ENCODE data around the gene TDRD6. TPM values are rescaled to one million over a fixed set of nuclear protein-coding genes. Genes with fewer than 3 reads are reported as not detected.

TDRD6 gene
- total and polyA plus RNA-seq, 5 donors from 2014 or later: not detected

DNA sequence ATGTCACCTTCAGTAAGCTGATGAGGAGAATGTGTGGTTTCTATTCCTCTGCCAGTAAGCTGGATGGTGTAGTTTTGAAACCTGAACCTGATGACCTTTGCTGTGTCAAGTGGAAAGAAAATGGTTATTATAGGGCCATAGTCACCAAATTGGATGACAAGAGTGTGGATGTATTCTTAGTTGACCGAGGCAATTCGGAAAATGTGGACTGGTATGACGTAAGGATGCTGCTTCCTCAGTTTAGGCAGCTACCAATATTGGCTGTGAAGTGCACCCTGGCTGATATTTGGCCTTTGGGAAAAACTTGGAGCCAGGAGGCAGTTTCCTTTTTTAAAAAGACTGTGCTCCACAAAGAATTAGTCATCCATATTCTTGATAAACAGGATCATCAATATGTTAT is 2.0 kb downstream of the TDRD6 start:
- Mint-ChIP-seq H3K27ac (no peak overlapping the region), H3K4me3 (no peak overlapping the region), H3K4me1 (no peaks in the 10 kb centered on the region), H3K9me3 (peaks cover 0 to 2% (median 0%) of the 10 kb centered on the region in 7 donors), H3K27me3 (no peaks in the 10 kb centered on the region), H3K36me3 (no peaks in the 10 kb centered on the region)
- no peak for DNase-seq
- H3K36me3 ChIP-seq (ENCODE audit: control insufficient read depth, insufficient read depth, low read length): no peaks in the 10 kb centered on the region
- no peaks in the 10 kb centered on the region for H3K27me3 ChIP-seq (ENCODE audit: control insufficient read depth, insufficient read depth, low read length)
- no peak for ATAC-seq (ENCODE audit: low read depth in 2 of 2)
- H3K4me1 ChIP-seq (ENCODE audit: control insufficient read depth, insufficient read depth, low read length, poor library complexity, severe bottlenecking): no peaks in the 10 kb centered on the region
- H3K9me3 ChIP-seq (ENCODE audit: control insufficient read depth in 2 of 2, low read length in 2 of 2): no peaks in the 10 kb centered on the region
- H3K27ac ChIP-seq (ENCODE audit: insufficient read depth, low read length, poor library complexity, severe bottlenecking): no peak overlapping the region
- no peak overlapping the region for H3K4me3 ChIP-seq (ENCODE audit: low read depth, low read length)

DNA sequence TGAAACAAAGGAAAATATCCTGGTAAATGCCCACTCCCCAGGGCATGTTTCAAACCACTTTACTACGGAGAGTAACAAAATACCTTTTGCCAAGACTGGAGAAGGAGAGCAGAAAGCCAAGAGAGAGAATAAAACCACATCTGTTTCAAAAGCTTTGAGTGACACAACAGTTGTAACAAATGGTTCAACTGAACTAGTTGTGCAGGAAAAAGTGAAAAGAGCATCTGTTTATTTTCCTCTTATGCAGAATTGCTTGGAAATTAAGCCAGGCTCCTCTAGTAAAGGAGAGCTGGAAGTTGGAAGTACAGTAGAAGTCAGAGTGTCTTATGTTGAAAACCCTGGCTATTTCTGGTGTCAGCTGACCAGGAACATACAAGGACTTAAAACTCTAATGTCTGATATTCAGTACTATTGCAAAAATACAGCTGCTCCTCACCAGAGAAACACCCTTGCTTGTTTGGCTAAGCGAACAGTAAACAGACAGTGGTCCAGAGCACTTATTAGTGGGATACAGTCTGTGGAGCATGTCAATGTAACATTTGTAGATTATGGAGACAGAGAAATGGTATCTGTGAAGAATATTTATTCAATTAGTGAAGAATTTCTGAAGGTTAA is 2.6 kb downstream of the TDRD6 start:
- H3K27ac ChIP-seq (ENCODE audit: insufficient read depth, low read length, poor library complexity, severe bottlenecking): no peak overlapping the region
- DNase-seq (no peak), ATAC-seq (ENCODE audit: low read depth in 2 of 2) (no peak)
- H3K4me3 Mint-ChIP-seq: no peak overlapping the region
- no peaks in the 10 kb centered on the region for H3K9me3 ChIP-seq (ENCODE audit: control insufficient read depth in 2 of 2, low read length in 2 of 2)
- H3K9me3 Mint-ChIP-seq: peaks cover 0 to 2% (median 0%) of the 10 kb centered on the region in 7 donors
- H3K4me1 ChIP-seq (ENCODE audit: control insufficient read depth, insufficient read depth, low read length, poor library complexity, severe bottlenecking): no peaks in the 10 kb centered on the region
- no peaks in the 10 kb centered on the region for H3K4me1 Mint-ChIP-seq
- no peaks in the 10 kb centered on the region for H3K27me3 ChIP-seq (ENCODE audit: control insufficient read depth, insufficient read depth, low read length)
- no peak overlapping the region for H3K4me3 ChIP-seq (ENCODE audit: low read depth, low read length)
- H3K36me3 Mint-ChIP-seq: no peaks in the 10 kb centered on the region
- no peaks in the 10 kb centered on the region for H3K36me3 ChIP-seq (ENCODE audit: control insufficient read depth, insufficient read depth, low read length)
- no peak overlapping the region for H3K27ac Mint-ChIP-seq
- H3K27me3 Mint-ChIP-seq: peaks cover under 1% of the 10 kb centered on the region

DNA sequence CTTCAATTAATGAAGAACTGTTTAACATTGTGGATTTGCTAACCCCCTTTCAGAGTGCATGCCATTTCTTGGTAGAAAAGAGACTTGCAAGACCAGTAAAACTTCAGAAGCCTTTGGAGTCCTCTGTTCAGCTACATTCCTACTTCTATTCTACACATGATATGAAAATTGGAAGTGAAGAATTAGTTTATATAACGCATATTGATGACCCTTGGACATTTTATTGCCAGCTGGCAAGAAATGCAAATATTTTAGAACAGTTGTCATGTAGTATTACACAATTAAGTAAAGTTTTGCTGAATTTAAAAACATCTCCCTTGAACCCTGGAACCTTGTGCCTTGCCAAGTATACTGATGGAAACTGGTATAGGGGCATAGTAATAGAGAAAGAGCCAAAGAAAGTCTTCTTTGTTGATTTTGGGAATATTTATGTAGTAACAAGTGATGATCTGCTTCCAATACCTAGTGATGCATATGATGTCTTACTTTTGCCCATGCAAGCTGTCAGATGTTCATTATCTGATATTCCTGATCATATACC is 3.3 kb downstream of the TDRD6 start:
- H3K36me3 Mint-ChIP-seq: no peaks in the 10 kb centered on the region
- ATAC-seq (ENCODE audit: low read depth in 2 of 2): no peak
- H3K27me3 ChIP-seq (ENCODE audit: control insufficient read depth, insufficient read depth, low read length): no peaks in the 10 kb centered on the region
- peaks cover 4% of the 10 kb centered on the region for H3K27me3 Mint-ChIP-seq
- H3K27ac ChIP-seq (ENCODE audit: insufficient read depth, low read length, poor library complexity, severe bottlenecking): no peak overlapping the region
- H3K9me3 ChIP-seq (ENCODE audit: control insufficient read depth in 2 of 2, low read length in 2 of 2): no peaks in the 10 kb centered on the region
- no peaks in the 10 kb centered on the region for H3K9me3 Mint-ChIP-seq
- H3K4me1 ChIP-seq (ENCODE audit: control insufficient read depth, insufficient read depth, low read length, poor library complexity, severe bottlenecking): no peaks in the 10 kb centered on the region
- no peak overlapping the region for H3K4me3 Mint-ChIP-seq
- no peaks in the 10 kb centered on the region for H3K36me3 ChIP-seq (ENCODE audit: control insufficient read depth, insufficient read depth, low read length)
- H3K27ac Mint-ChIP-seq: no peak overlapping the region
- H3K4me1 Mint-ChIP-seq: no peaks in the 10 kb centered on the region
- no peak overlapping the region for H3K4me3 ChIP-seq (ENCODE audit: low read depth, low read length)
- DNase-seq: no peak

DNA sequence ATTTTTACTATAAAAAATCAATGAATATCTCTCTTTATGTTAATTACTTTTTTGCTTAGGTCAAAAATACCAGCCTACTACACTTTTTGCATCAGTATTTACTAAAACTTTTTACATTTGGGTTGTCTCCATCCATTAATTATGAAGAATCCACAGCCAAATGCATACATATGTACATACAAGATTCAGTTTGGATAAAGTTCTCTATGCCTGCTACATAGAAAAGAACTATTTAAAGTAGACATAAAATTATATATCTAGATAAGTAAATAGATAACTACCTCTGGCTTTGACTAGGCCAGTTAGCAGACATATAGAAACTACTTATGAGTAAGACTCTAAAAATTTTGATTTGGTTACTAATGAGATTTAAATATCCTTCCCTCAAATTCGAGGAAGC is 12.3 kb downstream of the TDRD6 start:
- no peaks in the 10 kb centered on the region for H3K4me1 Mint-ChIP-seq
- H3K9me3 Mint-ChIP-seq: no peaks in the 10 kb centered on the region
- H3K36me3 ChIP-seq (ENCODE audit: control insufficient read depth, insufficient read depth, low read length): no peaks in the 10 kb centered on the region
- peaks cover 5% of the 10 kb centered on the region for H3K27me3 ChIP-seq (ENCODE audit: control insufficient read depth, insufficient read depth, low read length)
- H3K27me3 Mint-ChIP-seq: peaks cover 15% of the 10 kb centered on the region
- no peak overlapping the region for H3K4me3 Mint-ChIP-seq
- H3K27ac ChIP-seq (ENCODE audit: insufficient read depth, low read length, poor library complexity, severe bottlenecking): no peak overlapping the region
- no peaks in the 10 kb centered on the region for H3K9me3 ChIP-seq (ENCODE audit: control insufficient read depth in 2 of 2, low read length in 2 of 2)
- H3K4me3 ChIP-seq (ENCODE audit: low read depth, low read length): no peak overlapping the region
- H3K27ac Mint-ChIP-seq: no peak overlapping the region
- H3K36me3 Mint-ChIP-seq: no peaks in the 10 kb centered on the region
- ATAC-seq (ENCODE audit: low read depth in 2 of 2): no peak
- no peak for DNase-seq
- no peaks in the 10 kb centered on the region for H3K4me1 ChIP-seq (ENCODE audit: control insufficient read depth, insufficient read depth, low read length, poor library complexity, severe bottlenecking)

DNA sequence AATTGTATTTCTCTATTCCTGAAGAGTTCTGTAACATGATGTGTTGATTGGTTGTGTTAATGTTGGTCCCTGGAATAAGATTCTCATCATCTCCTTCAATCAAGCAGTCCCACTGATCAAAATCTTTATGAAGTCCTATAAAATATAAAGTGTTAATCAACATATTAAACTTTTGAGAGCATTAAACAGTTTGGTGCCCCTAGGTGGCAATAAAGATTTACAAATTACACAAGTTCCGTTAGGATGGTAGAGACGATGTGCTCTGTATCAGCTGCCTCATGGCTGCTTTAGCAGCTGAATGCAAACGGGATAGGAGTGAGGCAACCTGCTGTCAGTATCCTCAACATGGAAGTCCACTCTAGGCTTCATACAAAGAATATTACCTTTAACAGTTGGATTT is 16.9 kb downstream of the TDRD6 start:
- Histone ChIP-seq H3K4me3 (ENCODE audit: low read depth, low read length) (no peak overlapping the region), H3K27me3 (ENCODE audit: control insufficient read depth, insufficient read depth, low read length) (peaks cover 4% of the 10 kb centered on the region), H3K4me1 (ENCODE audit: control insufficient read depth, insufficient read depth, low read length, poor library complexity, severe bottlenecking) (no peaks in the 10 kb centered on the region), H3K9me3 (ENCODE audit: control insufficient read depth in 2 of 2, low read length in 2 of 2) (no peaks in the 10 kb centered on the region), H3K36me3 (ENCODE audit: control insufficient read depth, insufficient read depth, low read length) (no peaks in the 10 kb centered on the region), H3K27ac (ENCODE audit: insufficient read depth, low read length, poor library complexity, severe bottlenecking) (no peak overlapping the region)
- DNase-seq (no peak), ATAC-seq (ENCODE audit: low read depth in 2 of 2) (no peak)
- no peak overlapping the region for H3K4me3 Mint-ChIP-seq
- H3K4me1 Mint-ChIP-seq: no peaks in the 10 kb centered on the region
- H3K36me3 Mint-ChIP-seq: no peaks in the 10 kb centered on the region
- H3K27ac Mint-ChIP-seq: no peak overlapping the region
- H3K9me3 Mint-ChIP-seq: peaks cover 0 to 6% (median 0%) of the 10 kb centered on the region in 7 donors
- peaks cover 15% of the 10 kb centered on the region for H3K27me3 Mint-ChIP-seq

DNA sequence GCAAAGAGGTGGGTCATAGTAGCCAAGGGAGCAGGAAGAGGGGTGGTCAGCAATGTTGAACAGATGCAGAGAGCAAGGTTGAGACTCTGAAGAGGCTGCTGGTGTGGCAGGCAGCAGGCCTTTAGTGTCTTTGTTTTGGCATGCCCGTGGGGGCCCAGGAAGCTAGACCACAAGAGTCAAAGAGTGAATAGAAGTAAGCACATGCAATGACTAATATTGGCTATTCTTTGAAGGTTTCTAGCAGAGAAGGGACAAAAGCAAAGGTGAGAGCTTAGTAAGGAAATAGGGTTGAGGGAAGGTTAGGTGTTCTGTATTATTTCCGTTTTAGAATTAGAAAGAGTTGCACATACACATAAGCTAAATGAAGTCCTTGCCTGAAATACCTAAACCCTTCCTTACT is 18.8 kb downstream of the TDRD6 start:
- Mint-ChIP-seq H3K4me1 (no peaks in the 10 kb centered on the region), H3K36me3 (no peaks in the 10 kb centered on the region), H3K27me3 (peaks cover 15% of the 10 kb centered on the region), H3K4me3 (no peak overlapping the region), H3K27ac (no peak overlapping the region), H3K9me3 (peaks cover 0 to 6% (median 0%) of the 10 kb centered on the region in 7 donors)
- no peak overlapping the region for H3K4me3 ChIP-seq (ENCODE audit: low read depth, low read length)
- no peaks in the 10 kb centered on the region for H3K27me3 ChIP-seq (ENCODE audit: control insufficient read depth, insufficient read depth, low read length)
- no peaks in the 10 kb centered on the region for H3K36me3 ChIP-seq (ENCODE audit: control insufficient read depth, insufficient read depth, low read length)
- ATAC-seq (ENCODE audit: low read depth in 2 of 2): no peak
- H3K4me1 ChIP-seq (ENCODE audit: control insufficient read depth, insufficient read depth, low read length, poor library complexity, severe bottlenecking): no peaks in the 10 kb centered on the region
- H3K9me3 ChIP-seq (ENCODE audit: control insufficient read depth in 2 of 2, low read length in 2 of 2): no peaks in the 10 kb centered on the region
- DNase-seq: peak in 1 of 3 donors; percentile 2
- H3K27ac ChIP-seq (ENCODE audit: insufficient read depth, low read length, poor library complexity, severe bottlenecking): no peak overlapping the region

DNA sequence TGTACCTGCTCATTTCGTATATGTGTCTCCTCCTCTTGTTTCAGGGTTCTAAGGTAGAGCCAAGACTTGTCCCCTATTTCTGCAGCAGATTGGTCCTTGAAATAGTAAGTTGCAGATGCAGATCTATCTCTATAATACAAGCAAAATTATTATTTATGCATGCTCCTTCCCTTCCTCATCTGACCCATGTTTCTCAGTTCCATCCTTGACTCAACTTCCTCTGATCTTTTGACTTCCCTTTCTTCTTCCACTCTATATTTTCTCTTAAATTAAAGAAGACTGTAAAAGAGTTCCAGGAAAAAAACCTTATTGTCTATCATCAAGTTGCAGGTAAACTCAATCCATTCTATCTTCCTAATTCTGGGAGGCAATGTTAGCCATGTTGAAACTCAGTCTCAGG is 23.8 kb downstream of the TDRD6 start:
- no peak overlapping the region for H3K4me3 ChIP-seq (ENCODE audit: low read depth, low read length)

DNA sequence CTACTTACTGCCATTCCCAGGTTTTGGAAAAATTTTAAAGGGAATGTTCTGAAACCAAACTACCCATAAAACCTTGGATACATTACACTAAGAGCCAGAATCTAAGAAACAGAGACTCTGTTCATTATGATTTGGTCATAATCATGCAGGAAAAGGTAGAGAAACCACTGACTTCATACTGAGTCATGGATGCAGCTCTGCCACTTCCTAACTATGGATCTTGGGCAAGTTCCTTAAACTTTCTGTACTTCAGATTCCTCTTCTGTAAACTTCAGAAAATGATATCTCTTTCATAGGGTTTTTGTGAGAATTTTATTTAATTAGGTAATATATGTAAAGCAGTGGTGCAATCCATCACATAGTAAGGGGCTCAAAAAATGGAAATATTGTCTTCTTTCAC is 27.5 kb downstream of the TDRD6 start:
- Mint-ChIP-seq H3K27me3 (no peaks in the 10 kb centered on the region), H3K4me3 (no peak overlapping the region), H3K9me3 (peaks cover 0 to 6% (median 0%) of the 10 kb centered on the region in 7 donors), H3K4me1 (peaks cover 0 to 3% (median 0%) of the 10 kb centered on the region in 4 donors), H3K36me3 (no peaks in the 10 kb centered on the region), H3K27ac (no peak overlapping the region)
- Histone ChIP-seq H3K27ac (ENCODE audit: insufficient read depth, low read length, poor library complexity, severe bottlenecking) (no peak overlapping the region), H3K36me3 (ENCODE audit: control insufficient read depth, insufficient read depth, low read length) (no peaks in the 10 kb centered on the region), H3K4me3 (ENCODE audit: low read depth, low read length) (no peak overlapping the region), H3K4me1 (ENCODE audit: control insufficient read depth, insufficient read depth, low read length, poor library complexity, severe bottlenecking) (no peaks in the 10 kb centered on the region), H3K27me3 (ENCODE audit: control insufficient read depth, insufficient read depth, low read length) (no peaks in the 10 kb centered on the region), H3K9me3 (ENCODE audit: control insufficient read depth in 2 of 2, low read length in 2 of 2) (no peaks in the 10 kb centered on the region)
- DNase-seq (no peak), ATAC-seq (ENCODE audit: low read depth in 2 of 2) (no peak)

More for the DNA sequence above, 23.8 kb downstream of the TDRD6 start:
- Histone ChIP-seq H3K4me1 (ENCODE audit: control insufficient read depth, insufficient read depth, low read length, poor library complexity, severe bottlenecking) (no peaks in the 10 kb centered on the region), H3K27me3 (ENCODE audit: control insufficient read depth, insufficient read depth, low read length) (no peaks in the 10 kb centered on the region), H3K27ac (ENCODE audit: insufficient read depth, low read length, poor library complexity, severe bottlenecking) (no peak overlapping the region), H3K9me3 (ENCODE audit: control insufficient read depth in 2 of 2, low read length in 2 of 2) (no peaks in the 10 kb centered on the region), H3K36me3 (ENCODE audit: control insufficient read depth, insufficient read depth, low read length) (no peaks in the 10 kb centered on the region)
- Mint-ChIP-seq H3K9me3 (peaks cover 0 to 4% (median 0%) of the 10 kb centered on the region in 7 donors), H3K4me3 (no peak overlapping the region), H3K27me3 (peaks cover 4% of the 10 kb centered on the region), H3K4me1 (no peaks in the 10 kb centered on the region), H3K36me3 (no peaks in the 10 kb centered on the region), H3K27ac (no peak overlapping the region)
- ATAC-seq (ENCODE audit: low read depth in 2 of 2): no peak
- DNase-seq: no peak

Data from CD4-positive, CD25-positive, alpha-beta regulatory T cell (primary cell).